ENCODE results near the gene CHCHD3.

Gene CHCHD3

GRCh38 chr7:132742189-132742612, 339.7 kb downstream of the CHCHD3 start:
- no peak for DNase-seq (ENCODE audit: low read depth in 2 of 2)

GRCh38 chr7:132740176-132740575, 341.7 kb downstream of the CHCHD3 start:
- no peak for DNase-seq (ENCODE audit: low read depth in 2 of 2)

- DNase-seq (ENCODE audit: low read depth in 2 of 2), result no peak
Measured at GRCh38 chr7:132739271-132739955, 342.5 kb downstream of the CHCHD3 start.

- DNase-seq (ENCODE audit: low read depth in 2 of 2), result no peak
Measured at GRCh38 chr7:132738254-132738653, 343.6 kb downstream of the CHCHD3 start.

GRCh38 chr7:132735476-132735875, 346.4 kb downstream of the CHCHD3 start:
- no peak for DNase-seq (ENCODE audit: low read depth in 2 of 2)
